Nucleus accumbens (tissue), 56 donors: ENCODE results near the gene CDK5RAP3.
"Not testable (repeated sequence)": the region's sequence is repeated elsewhere in the genome, so short reads cannot be mapped to it uniquely, and the experiment has no call there.

Experiments
- DNase-seq, 56 donors: peaks; one replicate each; lab custom pipeline; 2025; lab: John Stamatoyannopoulos, UW

The CDK5RAP3 gene

GRCh38 chr17:47994724-47995123 is 23.8 kb downstream of the CDK5RAP3 start:
- no peak for DNase-seq

DNA sequence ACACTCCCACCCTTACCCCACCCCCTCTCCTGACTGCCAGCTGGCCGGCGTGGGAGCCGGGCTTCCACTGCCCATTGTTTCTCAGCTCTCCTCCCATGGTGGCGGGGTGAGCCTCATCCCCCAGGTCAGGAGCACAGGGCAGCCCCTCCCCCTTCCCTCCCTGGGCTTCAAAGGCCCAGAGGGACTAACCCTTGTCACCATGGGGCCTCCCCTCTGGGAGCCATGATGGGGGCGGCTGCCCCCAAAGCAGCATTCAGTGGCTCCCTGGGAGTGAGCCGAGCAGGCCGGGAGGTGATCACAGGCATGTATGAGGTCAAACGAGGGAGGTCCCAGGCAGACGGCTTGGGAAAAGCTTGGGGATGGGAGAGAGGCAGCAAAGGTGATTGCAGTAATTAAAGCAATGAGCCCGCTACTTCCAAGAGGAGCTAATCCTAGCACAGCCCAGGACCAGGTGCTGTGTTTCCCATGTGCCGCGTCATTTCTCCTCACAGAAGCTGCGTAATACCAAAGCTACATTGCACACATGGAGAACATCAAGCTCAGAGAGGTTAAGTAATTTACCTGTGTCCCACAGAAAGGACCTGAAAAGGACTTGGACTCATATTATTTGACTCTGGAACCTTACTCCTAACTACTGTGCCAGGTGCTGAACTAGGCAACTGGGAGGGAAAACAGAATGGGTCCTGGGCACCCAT is 24.5 kb downstream of the CDK5RAP3 start:
- no peak for DNase-seq

DNA sequence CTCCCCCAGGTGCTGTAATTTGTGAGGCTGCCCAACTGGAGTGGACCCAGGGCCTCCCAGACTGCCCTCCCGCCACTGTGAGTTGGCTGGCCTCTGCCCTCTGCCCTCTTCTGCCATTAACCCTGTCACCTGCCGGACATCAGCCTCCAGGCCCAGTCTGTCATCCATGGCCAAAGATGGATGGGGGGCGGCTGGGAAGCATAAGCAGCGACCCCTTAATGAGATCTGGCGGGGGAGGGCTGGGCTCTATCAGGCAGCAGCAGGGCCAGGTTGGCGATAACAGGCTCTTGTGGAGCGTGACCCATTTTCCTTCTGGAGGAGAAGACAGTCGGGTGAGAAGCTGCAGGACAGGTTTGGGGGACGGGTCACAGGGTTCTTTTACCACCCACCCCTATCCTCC is 25.3 kb downstream of the CDK5RAP3 start:
- no peak for DNase-seq

- no peak for DNase-seq
These were observed 26.7 kb downstream of the CDK5RAP3 start for GRCh38 chr17:47997586-47997985.

GRCh38 chr17:47998044-47998443 is 27.1 kb downstream of the CDK5RAP3 start:
- no peak for DNase-seq

DNA sequence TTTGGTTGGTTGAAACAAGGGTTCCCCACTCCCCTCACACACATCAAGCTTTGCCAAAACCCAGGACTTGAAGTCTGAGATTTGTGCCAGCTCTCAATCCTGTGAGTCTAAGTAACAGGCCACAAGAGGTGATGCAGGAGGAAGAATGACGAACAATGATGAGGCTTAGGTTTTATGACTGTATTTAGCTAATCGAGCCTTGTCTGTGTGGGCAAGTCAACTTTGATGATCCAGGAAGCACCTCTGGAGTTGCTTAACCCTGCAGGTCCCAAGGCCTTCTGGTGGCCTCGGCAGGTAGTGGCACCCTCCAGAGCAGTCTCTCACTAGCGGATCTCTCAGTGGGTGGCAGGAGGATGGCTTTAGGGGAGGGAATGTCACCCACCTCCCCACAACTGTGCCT is 28.7 kb downstream of the CDK5RAP3 start:
- no peak for DNase-seq

DNA sequence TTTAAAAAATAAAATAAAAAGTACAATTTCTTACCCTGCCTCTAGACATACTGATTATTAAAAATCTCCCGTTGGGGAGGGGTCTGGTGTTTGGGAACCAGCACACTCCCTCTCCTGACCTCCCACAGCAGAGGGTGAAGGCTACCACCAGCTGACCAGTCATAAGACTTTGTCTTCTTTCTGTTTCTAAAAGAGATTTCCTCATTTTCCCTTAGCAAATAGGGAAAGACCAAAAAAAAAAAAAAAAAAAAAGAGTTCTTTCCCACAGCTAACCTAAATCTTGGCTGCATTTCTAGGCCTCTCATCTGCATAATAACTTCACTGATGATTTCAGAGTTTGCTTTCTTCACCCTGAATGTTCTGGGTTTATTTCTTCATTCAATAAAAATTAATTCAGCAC is 30.3 kb downstream of the CDK5RAP3 start:
- no peak for DNase-seq

DNA sequence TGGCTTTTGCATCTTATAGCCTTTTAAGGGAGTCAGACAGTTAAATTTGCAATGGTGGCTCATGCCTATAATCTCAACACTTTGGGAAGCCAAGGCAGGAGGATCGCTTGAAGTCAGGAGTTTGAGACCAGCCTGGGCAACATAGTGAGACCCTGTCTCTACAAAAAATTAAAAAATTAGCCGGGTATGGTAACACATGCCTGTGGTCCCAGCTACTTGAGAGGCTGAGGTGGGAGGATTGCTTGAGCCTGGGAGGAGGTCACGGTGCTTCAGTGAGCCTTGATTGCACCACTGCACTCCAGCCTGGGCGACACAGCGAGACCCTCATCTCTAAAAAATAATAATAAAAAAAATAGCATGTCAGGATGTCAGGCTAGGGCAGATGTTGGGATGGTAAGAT is 30.7 kb downstream of the CDK5RAP3 start:
- DNase-seq, result not testable (repeated sequence)

DNA sequence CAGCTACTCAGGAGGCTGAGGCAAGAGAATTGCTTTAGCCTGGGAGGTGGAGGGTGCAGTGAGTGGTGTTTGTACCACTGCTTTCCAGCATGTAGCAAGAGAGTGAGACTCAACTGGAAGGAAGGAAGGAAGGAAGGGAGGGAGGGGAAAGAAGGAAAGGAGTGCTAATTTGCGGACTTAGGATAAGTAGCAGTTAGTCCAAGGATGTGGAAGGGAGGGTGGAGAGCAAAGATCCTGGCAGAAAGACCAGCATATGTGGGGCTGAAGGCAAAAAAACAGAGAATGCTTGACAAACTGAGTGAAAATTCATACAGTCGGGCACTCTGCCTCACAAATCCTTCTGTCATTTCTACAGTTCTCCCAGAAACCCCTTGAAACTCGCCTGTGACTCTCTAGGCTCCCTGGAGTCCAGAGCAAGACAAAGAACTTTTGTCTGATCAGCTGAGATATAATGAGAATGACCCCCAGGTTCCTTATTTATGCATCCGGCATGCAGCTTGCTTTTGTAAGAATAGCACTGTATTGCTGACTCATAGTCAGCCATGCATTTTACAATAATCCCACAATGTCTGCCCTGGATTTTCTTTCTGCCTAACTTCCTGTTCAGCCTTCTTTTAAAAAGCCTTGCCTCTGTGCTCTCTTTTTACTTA is 31.5 kb downstream of the CDK5RAP3 start:
- peak in 2 of 56 donors; percentile 23 to 46 for DNase-seq

DNA sequence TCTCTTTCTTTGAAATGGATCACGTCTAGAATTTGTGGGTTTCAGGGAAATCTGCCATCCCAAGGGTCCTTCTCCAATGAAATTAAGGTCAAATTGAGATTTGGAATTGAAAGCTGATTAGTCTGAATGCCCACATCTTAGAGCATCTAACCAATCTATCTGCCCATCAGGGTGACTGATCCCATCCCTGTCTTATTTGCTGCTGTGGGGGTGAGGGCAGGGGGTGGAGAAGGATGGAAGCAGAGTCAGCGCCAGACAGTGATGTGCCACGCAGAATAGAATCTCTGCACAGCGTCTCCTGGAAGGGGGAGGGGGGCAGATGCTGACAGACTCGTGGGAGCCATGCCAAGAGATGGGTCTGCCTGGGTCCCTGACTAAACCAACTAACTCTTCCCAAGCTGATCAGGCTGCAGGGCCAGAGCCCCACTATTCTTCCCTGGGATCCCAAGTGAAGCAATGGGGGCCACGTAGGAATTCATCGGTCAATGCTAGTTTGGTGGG is 32.1 kb downstream of the CDK5RAP3 start:
- DNase-seq, result peak in 35 of 56 donors; percentile 15 to 83 (median 54)

GRCh38 chr17:48003417-48004151 is 32.7 kb downstream of the CDK5RAP3 start:
- DNase-seq, result peak in 12 of 56 donors; percentile 15 to 83 (median 58)

DNA sequence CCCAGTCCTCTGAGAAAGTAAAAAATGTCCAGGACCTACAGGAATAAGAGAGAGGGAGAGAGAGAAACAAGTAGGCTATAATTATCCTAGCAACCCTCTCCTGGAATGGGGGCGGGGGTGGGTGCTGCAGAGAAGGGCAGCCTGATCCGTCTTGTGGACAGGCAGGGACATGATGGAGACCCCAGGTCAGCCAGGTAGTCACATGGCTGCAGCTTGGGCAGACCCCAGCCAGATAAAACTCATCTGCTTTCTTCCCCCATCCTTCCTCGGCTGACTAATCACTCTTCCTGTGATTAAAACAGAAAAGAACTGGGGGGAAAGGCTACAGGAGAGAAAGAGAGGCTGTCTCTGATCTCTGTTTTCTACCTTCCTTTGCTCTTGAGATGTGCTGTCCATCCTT is 34.1 kb downstream of the CDK5RAP3 start:
- no peak for DNase-seq

- no peak for DNase-seq
These were observed 36.2 kb downstream of the CDK5RAP3 start for GRCh38 chr17:48006936-48007709.

- no peak for DNase-seq
These were observed 39.3 kb downstream of the CDK5RAP3 start for GRCh38 chr17:48010193-48010592.

- DNase-seq, result peak in 1 of 56 donors; percentile 12
These were observed 40.7 kb downstream of the CDK5RAP3 start for GRCh38 chr17:48011405-48012150.

DNA sequence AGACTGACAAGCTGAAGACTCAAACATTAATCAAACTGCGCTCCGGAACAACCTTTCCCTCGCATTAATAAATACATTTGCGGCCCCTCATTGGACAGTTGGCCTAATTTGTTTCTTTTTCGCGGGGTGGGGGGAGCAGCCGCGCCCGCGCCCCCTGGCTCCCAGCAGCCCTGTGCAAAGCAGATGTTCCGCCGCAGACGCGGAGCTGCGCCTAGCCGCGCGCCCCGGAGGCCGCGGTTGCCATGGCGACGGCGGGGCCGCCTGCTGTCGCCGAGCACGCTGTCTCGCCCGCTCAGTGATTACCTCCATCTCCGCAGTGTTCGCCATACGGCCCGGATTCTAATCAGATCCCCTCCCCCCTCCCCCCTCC is 41.2 kb downstream of the CDK5RAP3 start:
- DNase-seq, result peak in 30 of 56 donors; percentile 8 to 69 (median 33)

- no peak for DNase-seq
These were observed 41.7 kb downstream of the CDK5RAP3 start for GRCh38 chr17:48012654-48013053.

DNA sequence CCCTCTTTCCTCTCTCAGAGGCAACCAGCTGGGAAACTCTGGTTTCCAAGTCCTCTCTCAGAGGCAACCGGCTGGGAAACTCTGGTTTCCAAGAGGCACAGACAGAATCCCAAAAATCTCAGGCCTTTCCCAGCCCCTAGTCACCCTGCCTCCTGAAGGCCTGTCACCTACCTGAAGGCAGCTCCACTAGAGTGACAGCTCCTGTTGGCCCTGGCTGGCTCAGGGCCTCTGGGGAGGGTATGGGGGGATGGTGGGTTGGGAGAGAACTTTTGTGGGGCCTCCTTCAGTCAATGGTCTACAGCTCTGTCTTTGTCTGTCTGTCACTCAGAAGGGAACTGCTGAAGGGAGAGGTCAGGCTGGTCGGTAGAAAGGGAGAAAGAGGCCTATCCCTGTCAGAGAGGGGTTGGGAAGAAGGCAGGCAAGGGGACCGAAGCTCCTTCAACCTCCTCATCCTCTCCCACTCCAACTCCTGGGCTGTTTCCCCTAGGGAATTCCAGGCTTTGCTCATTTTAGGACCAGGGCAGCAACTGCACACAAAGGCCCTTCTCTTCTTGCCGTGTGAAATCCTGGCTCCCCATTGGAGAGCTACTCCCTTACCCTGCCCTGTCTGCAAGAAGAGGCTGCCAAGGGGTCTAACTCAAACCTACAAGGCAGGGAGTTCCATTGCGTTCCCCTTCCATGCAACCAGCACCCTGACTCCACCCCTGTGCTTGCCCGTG is 43.1 kb downstream of the CDK5RAP3 start:
- no peak for DNase-seq

GRCh38 chr17:48014595-48015111 is 43.7 kb downstream of the CDK5RAP3 start:
- DNase-seq, result no peak
